Activated CD4-positive, alpha-beta T cell treated with anti-CD3 and anti-CD28 coated beads for 1 hour (primary cell): Measurements from ENCODE around the gene MUC4.
"Not testable (repeated sequence)": the region's sequence is repeated elsewhere in the genome, so short reads cannot be mapped to it uniquely, and the experiment has no call there.

ENCODE experiments used
- DNase-seq: peaks from one replicate; pipeline ENCODE4 v3.0.0-alpha.2; 2020

Gene MUC4

DNA sequence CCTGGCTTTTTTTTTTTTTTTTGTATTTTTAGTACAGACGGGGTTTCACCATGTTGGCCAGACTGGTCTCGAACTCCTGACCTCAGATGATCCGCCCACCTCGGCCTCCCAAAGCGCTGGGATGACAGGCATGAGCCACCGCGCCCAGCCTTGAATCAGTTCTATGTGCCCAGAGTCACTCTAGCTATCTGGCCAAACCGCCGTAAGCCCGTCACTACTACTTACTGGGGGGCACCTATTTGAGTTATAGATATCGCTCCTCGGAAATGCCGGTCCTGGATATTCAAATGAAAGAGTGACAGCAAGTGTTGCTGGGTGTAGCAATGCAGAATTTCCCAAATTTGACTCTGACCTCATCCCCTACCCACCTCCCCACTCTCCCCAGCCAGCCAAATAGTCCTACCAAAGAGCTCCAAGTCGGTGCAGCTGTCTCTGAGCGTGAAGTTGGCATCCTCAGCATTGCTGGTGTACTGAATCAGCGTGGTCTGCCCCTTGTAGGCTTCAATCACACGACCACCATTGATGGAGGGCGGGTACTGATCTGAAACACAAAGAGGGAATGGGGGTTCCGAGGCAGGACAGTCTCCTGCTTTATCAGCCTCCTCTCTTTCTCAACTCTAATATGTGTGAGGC, 52.9 kb downstream of the MUC4 start:
- no peak for DNase-seq

- DNase-seq = no peak
Observed at GRCh38 chr3:195757827-195758226, 53.9 kb downstream of the MUC4 start.

DNA sequence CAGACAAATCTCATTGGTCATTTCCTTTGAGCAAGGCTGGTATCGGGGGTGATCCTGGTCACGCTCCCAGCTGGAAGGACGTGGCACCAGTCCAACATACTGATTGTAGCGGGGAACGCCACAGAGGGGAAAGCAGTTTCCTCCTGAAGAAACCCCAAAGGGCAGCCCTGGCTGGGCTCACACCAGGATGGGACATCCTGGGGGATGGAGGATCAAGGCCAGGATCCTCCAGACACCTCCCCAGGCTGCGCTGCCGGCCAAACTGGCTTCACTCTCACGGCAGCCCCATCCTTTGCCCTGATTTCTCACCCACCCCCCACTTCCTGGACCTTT, 54.3 kb downstream of the MUC4 start:
- DNase-seq = no peak

GRCh38 chr3:195755791-195756676, 55.7 kb downstream of the MUC4 start:
- DNase-seq = no peak

DNA sequence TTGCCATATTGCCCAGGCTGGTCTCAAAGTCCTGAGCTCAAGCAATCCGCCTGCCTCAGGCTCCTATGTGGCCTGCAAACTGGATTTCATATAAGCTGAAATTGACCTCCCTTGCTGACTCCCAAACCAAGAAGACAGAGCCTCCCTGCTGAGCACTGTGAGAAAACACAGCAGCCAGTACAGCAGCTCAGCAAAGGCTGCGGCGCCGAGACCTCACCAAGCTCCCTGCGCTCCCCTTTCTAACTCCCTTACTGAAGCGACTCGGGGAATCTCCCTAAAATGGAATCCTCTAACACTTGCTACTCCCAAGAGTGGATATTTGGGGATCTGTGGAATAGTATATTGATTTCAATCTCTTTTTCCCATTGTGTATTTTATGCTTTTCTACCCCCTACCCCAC, 56.3 kb downstream of the MUC4 start:
- no peak for DNase-seq

DNA sequence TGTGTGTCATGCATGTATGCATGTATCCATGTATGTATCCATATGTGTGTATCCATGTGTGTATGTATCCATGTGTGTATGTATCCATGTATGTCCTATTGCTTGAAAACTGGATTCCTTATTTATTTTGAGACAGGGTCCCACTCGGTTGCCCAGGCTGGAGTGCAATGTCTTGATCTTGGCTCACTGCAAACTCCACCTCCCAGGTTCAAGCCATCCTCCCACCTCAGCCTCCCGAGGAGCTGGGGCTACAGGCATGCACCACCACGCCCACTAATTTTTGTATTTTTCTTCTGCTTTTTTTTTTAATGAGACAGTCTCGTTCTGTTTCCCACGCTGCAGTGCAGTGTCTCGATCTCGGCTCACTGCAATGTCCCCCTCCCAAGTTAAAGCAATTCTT, 56.8 kb downstream of the MUC4 start:
- DNase-seq = no peak

GRCh38 chr3:195754141-195754540, 57.6 kb downstream of the MUC4 start:
- no peak for DNase-seq

DNA sequence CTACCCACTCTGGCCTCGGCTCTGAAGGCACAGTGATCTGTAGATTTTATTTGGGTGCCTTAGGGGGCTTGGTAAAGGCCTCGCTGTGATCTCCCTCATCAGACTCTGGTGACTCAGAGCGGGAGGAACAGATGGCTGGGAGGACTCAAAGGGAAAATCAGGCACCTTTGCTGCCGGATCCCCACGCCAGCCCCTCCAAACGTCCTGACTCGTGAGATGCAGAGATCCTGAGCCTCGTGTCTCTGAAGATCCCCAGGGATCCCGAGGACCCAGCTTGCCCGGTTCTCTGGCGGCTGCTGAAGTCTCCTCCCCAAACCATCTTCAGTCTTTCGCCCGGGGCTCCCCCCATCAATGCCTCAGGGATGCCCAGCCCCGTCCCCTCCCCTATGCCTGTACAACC, 58.1 kb downstream of the MUC4 start:
- no peak for DNase-seq

DNA sequence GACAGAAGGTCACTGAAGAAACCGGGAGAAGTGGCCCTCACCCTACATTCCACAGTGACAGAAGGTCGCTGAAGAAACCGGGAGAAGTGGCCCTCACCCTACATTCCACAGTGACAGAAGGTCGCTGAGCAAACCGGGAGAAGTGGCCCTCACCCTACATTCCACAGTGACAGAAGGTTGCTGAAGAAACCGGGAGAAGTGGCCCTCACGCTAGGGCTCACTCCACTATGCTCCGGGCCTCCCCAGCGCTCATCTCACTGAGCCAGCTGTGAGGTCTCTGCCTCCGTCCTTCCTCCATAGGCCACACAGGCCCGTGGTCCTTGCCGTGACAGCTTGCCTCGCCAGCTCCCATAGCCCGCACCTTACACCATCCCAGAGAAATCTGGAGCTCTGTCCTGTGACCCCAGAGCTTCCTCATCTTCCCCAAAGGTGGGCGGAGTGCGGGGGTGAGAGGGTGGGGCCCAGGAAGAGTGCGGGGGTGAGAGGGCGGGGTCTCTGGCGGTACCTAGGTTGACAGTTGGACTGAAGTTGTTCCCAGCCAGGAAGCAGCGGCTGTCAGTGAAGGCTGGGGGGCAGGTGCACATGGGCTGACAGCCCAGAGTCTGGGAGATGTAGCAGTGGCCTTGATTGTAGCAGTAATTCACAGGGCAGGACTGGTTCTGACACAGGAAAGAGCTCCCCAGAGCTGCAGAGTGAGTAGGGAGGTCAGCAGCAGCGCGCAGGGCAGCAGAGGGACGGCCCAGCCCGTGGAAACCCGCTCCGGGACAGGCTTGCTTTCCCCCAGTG, 59.0 kb downstream of the MUC4 start:
- no peak for DNase-seq

DNA sequence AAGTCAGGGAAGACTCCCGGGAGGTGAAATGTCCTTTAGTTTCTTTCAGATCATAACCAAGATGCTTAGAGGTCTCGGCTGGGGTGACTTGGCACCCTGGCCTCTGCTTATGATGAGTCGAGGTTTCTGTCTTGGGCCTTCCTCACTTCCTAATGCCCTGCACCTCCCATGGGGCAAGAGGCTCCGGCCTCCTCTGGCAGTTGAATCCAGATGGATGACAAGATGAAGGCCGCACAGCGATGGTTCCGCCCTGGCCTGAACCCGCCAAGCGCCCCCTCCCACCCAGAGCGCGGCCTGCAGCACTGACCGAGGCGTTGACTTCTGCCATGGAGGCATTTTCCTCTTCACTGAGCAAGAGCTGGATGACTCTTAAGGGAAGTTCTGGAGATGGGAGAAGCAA, 59.7 kb downstream of the MUC4 start:
- DNase-seq = no peak

- no peak for DNase-seq
Observed at GRCh38 chr3:195751560-195751959, 60.2 kb downstream of the MUC4 start.

DNA sequence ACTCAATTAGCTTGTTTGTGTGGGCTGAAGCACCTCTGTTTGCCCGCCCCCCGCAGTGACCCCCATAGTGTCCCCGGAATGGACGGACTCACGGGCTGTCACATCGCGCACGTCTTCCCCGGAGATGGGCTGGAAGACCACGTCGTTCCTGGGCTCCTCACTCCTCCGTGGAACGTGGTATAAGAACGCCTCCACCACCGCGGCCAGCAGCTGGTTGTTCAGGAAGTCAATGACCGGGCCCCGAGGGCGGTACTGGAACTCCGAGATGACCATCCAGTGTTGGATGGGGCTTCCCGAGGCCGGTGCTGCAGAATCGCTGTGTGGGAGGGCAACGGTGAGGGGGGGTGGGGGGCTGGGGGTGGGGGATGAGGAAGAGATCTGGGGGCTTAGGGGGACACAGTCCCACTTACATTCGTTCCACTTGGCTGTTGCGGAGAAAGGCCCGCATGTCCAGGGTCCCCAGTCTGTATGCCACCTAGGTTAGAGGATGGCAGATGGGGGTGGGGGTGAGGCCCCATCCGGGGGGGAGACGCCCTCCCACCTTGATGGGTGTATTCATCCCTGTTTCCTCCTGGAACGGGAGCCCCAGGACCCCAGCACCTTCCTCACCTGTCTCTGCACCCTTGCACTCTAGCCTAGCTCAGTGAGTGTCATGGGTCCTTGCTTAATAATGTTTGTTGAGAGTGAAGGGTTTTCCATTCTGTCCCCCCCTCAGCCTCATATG, 60.8 kb downstream of the MUC4 start:
- DNase-seq = no peak

GRCh38 chr3:195749101-195749500, 62.6 kb downstream of the MUC4 start:
- not testable (repeated sequence) for DNase-seq

DNA sequence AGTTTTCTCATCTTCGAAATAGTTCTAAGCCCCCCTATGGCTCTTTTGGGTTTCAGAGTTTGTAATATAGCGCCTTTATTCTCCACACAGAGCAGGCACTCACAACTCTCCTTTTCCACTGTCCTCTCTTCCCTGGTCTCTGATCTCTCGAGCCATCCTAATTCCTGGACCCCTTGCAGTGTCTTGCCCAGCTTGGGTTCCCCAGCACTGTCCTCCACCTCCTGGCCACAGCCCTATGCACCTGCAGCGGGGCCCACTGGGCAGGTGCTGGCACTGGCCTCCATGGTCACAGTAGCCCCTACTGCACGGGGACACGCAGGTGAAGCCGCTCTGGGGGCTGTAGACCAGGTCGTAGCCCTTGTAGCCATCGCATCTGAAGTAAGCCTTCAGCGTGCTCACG, 63.1 kb downstream of the MUC4 start:
- DNase-seq = no peak

GRCh38 chr3:195746751-195747150, 65.0 kb downstream of the MUC4 start:
- no peak for DNase-seq

DNA sequence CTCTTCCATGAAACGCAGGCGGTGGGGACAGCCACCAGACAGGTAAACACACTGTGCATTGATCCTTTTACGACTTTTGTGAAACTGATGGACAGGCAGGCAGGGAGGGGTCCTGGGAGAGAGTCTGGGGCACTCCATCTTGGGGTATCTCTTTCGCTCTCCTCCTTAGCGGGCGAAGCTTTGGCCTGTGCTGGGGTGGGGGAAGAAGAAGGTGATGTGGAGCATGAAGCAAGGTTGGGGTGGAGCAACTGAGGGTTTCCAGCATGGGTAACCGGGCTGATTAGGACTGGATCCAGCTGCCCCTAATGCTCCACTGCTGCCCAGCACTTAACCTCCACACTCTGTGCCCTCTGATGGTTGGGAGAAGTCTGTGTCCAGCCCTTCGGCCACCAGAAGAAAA, 65.4 kb downstream of the MUC4 start:
- no peak for DNase-seq

- DNase-seq = no peak
Observed at GRCh38 chr3:195744437-195744836, 67.3 kb downstream of the MUC4 start.

- DNase-seq = no peak
Observed at GRCh38 chr3:195739561-195740111, 72.1 kb downstream of the MUC4 start.

- no peak for DNase-seq
Observed at GRCh38 chr3:195738274-195739044, 73.3 kb downstream of the MUC4 start.

GRCh38 chr3:195737782-195738181, 73.9 kb downstream of the MUC4 start:
- DNase-seq = not testable (repeated sequence)

GRCh38 chr3:195736866-195737490, 74.8 kb downstream of the MUC4 start:
- no peak for DNase-seq
